Activated gamma-delta T cell treated with anti-CD3 and anti-CD28 coated beads, Interleukin-2, amount 50 U/mL, for 16 hours (primary cell): ENCODE data around the gene ZNF423.

ENCODE experiments used
- DNase-seq: peaks from one replicate; pipeline ENCODE4 v3.0.0-alpha.2; 2020; ENCODE audit warnings: low read depth

ZNF423 gene

GRCh38 chr16:49848530-49848929, 7.4 kb downstream of the ZNF423 start:
- DNase-seq, result no peak

DNA sequence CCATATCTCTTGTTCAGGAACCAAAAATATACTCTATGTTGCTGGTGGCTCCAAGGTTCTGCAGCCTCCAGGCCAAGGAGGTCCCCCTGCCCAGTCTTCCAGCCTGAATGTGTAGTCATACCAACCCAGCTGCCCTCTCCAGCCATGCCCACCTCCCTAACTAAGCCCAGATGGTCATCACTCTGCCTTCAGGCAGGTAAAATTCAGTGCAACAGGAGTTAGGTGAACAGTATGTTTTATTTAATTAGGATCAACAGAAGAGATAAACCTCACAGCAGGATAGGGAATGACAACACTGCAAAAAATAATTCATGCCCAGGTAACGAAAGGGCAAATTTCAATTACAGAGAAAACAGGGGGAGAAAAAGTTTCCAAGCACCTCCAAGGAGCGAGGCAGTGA, 9.1 kb downstream of the ZNF423 start:
- DNase-seq, result no peak

- no peak for DNase-seq
Observed at GRCh38 chr16:49844359-49844758, 11.6 kb downstream of the ZNF423 start.

- no peak for DNase-seq
Observed at GRCh38 chr16:49843758-49844157, 12.2 kb downstream of the ZNF423 start.

- no peak for DNase-seq
Observed at GRCh38 chr16:49842972-49843371, 12.9 kb downstream of the ZNF423 start.

DNA sequence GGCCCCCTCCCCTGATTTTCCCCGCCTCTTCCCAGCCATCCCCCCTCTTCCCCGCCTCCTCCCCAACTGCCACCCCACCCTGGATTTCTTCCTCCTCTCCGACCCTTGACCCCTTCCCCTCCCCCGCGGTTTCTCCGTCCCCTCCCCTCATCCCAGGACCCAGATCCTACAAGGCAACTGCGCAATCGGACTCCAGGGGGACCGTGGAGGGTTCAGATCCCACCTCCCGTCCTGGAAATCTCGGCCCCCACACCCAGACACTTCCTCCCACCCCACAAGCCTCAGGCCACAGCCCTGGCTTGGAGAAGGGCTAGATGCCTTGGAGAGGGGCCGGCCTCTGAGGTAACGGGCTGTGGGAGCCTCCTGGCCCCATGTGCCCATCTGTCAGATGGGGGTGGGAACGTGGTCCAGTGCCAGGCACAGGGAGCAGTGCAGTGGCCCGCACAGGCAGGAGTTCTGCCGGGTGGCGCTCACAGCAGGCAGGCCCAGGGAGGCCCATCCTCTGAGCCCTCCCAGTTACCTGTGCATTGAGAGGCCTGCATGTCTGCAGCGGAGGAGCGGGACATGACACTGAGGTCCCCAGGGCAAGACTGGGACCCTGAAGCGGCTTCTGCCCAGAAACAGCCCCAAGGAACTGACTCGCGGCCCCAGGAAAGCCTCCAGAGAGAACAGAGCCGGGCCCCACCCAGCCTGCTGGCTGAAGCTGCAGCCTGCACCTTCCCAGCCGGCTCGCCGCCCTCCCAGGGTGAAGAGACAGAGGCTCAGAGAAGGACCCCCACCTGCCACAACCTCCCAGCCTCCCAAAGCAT, 16.7 kb downstream of the ZNF423 start:
- no peak for DNase-seq

GRCh38 chr16:49838441-49839016, 17.4 kb downstream of the ZNF423 start:
- no peak for DNase-seq

GRCh38 chr16:49837688-49838410, 18.1 kb downstream of the ZNF423 start:
- DNase-seq, result no peak

GRCh38 chr16:49836668-49837067, 19.2 kb downstream of the ZNF423 start:
- no peak for DNase-seq

- no peak for DNase-seq
Observed at GRCh38 chr16:49836218-49836617, 19.7 kb downstream of the ZNF423 start.

GRCh38 chr16:49835161-49835777, 20.6 kb downstream of the ZNF423 start:
- DNase-seq, result no peak

- no peak for DNase-seq
Observed at GRCh38 chr16:49834531-49835151, 21.3 kb downstream of the ZNF423 start.

DNA sequence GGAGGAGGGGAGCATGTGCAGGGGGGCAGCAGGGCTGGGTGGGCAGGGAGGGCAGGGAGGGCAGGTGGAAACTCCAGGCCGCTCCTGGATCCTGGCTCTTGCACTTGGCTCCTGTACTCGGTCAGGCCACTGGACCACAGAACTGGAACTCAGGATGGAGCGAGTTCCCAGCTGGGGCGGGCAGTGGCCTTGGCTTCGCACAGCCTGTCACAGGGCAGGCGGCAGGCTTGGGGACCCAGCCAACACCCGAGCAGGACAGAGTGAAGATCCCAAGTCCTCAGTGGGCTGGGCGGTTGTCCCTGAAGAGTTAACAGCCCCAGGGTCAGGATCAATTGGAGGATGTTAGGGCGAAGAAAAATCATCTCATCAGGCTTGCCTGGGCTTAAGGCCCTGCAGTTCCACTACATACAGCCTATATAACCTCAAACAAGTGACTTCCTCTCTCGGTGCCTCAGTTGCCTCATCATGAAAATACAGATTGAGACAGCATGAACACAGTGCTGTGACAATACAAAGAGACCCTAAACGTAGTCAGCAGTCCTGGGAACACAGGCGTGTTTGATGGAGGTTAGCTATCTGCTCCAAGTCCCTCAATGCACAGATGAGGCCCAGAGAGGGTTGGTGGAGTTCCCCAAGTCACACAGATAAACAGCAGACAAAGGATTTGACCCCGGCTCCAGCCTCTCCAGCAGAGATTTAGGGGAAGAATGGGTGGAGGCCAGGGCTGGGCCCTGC, 21.9 kb downstream of the ZNF423 start:
- no peak for DNase-seq

- DNase-seq, result no peak
Observed at GRCh38 chr16:49833085-49833484, 22.8 kb downstream of the ZNF423 start.

DNA sequence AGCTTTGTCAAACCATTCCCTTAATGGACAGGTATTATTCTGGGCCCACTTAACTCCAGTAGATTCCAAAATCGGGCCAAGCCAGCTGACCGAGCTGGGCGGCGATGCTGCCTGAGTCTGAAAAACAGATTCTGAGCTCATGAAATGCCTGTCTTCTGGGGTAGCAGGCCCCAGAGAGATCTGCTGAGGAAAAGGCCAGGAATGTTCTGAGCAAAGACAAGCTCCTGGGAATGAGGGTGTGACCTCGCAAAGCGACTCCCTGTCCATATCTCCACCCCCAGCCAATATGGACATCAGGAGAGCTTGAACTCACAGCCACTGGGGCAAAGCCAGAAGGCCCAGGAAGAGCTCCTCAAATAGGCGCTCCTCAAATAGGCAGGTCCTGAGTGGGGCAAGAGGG, 23.7 kb downstream of the ZNF423 start:
- DNase-seq, result no peak

DNA sequence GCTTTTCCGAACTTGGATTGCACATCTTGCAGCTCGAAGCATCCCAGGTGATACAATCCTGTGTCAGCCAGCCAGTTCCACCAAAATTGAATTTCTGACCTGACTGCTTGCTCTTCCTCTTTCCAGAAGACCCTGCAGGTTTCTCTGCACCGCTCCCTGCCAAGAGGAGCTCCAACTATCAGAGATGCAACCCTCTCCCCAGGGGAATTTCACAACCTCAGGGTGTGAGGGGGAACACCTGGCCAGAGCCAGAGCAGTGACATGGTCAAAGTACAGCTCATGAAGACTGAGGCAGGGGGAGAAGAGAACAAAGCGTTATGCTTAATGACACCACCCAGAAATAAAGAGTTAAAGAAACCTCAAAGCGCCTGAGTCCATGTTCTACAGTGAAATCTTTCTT, 25.0 kb downstream of the ZNF423 start:
- DNase-seq, result no peak

DNA sequence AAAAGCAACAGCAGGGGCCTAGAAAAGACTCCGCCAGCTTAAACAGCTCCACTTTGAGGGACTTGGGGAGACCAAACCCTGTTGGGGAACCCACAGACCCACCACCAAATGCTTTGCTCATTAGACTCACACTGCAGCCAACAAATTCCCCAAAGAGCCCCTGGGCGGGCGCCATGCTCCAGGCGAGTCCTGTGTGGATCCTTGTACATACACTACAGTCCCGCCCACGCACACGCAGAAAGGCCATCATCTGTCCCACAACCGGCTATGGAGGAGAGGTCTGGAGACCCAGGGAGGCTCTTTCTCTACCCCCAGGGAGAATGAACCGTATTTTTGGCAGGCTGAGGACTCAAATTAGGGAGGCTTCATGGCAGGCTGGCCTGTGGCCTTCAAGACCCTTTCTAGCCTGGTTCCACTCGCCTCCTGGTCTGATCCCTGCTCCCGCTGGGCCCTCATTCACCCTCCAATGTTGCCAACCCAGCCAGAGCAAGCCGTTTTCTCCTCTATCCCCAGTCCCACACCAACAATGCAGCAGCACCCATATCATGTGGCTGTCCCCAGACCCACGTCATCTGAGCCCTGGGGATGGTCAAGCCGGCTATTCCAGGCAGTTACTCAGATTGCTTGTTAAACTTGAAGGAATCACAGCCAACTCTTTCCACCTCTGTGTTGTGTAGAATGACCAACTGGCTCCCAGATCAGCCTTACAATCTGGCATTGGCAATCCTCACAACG, 27.2 kb downstream of the ZNF423 start:
- DNase-seq, result no peak

DNA sequence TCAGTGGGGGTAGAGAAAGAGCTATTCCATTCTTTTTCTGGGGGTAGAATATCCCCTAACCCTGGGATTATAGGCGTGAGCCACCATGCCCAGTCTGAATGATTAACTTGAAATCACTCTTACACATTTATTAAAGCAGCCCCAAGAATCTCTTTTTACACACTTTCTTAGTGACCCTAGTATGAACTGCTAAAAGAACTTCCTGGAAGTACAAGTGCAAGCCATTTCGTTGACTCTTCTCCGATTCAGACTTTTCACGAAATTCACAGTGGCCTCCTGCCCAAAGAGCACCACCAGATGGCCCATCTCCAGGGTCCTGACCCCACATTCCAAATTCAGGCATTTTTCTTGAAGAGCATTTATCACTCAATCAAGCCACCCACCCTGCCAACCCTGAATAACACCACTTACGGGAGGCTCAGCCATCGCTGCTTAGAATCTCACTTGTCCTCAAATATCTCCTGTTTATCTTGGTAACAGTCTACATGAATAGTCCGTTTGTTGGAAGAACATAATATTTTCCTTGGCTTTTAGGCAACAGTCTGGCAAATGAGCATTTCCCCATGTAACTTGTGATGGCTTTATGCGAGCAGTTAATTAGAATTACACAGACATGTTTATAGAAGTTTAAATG, 28.0 kb downstream of the ZNF423 start:
- DNase-seq, result no peak

GRCh38 chr16:49826515-49826914, 29.4 kb downstream of the ZNF423 start:
- no peak for DNase-seq

DNA sequence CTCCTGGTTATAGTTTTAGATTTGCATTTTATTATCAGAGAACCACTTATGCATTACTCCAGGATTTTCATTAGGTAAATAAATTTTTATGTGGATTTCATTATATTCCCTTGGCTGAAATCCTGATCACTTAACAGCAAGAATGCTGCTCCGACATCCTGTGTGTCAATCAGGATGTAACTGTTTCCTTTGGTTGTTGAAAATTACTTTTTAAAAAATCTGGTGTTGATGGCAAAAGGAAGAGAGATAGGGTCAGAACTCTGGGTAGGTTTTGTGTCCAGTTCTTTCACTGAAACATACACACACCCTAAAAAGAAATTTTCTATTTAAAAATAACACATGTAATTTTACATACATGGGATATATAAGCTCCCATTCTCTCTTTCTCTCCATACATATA, 30.9 kb downstream of the ZNF423 start:
- DNase-seq, result no peak
